H1 (cell line): ENCODE data around the gene MAGI3. TPM values are rescaled to one million over a fixed set of nuclear protein-coding genes. Genes with fewer than 3 reads are reported as not detected.

Experiments used
- ATF2 ChIP-seq: IDR thresholded peaks from 2 replicates; pipeline ENCODE4 v1.6.1; 2012; ENCODE audit warnings: low read length, inconsistent platforms
- BRCA1 ChIP-seq: IDR thresholded peaks from 2 replicates; pipeline ENCODE4 v1.6.1; 2012; ENCODE audit warnings: low read depth, low read length, improper control_type of control experiment
- CHD2 ChIP-seq: IDR thresholded peaks from 2 replicates; pipeline ENCODE4 v1.6.1; 2012; ENCODE audit warnings: low read length, improper control_type of control experiment
- EZH2 ChIP-seq: fragments of 200-600 bp; sonication (generic); IDR thresholded peaks from 2 replicates; pipeline ENCODE4 v1.7.1; 2012; ENCODE audit warnings: low read depth, mild to moderate bottlenecking, moderate library complexity, low read length, inconsistent platforms; ENCODE audit not compliant: severe bottlenecking
- FOSL1 ChIP-seq: IDR thresholded peaks from 2 replicates; pipeline ENCODE4 v1.6.1; 2011; ENCODE audit warnings: mild to moderate bottlenecking, low read depth, low read length, moderate library complexity; ENCODE audit not compliant: insufficient read depth
- GABPA ChIP-seq: IDR thresholded peaks from 2 replicates; pipeline ENCODE4 v1.6.1; 2011; ENCODE audit warnings: mild to moderate bottlenecking, low read length, moderate library complexity, borderline replicate concordance; ENCODE audit not compliant: insufficient read depth
- HDAC6 ChIP-seq: IDR thresholded peaks from one replicate; pipeline ENCODE4 v1.7.1; 2012; ENCODE audit warnings: low read depth, mild to moderate bottlenecking, inconsistent platforms, low read length, moderate library complexity
- JUN ChIP-seq: IDR thresholded peaks from 2 replicates; pipeline ENCODE4 v1.6.1; 2011; ENCODE audit warnings: low read depth, mild to moderate bottlenecking, improper control_type of control experiment, low read length
- JUND ChIP-seq: IDR thresholded peaks from 2 replicates; pipeline ENCODE4 v1.6.1; 2011; ENCODE audit warnings: mild to moderate bottlenecking, improper control_type of control experiment, low read length
- KDM4A ChIP-seq: IDR thresholded peaks from one replicate; pipeline ENCODE4 v1.7.1; 2012; ENCODE audit warnings: low read depth, mild to moderate bottlenecking, moderate library complexity, low read length, inconsistent platforms; ENCODE audit not compliant: severe bottlenecking
- MAFK ChIP-seq: IDR thresholded peaks from 2 replicates; pipeline ENCODE4 v1.6.1; 2012; ENCODE audit warnings: low read depth, mild to moderate bottlenecking, improper control_type of control experiment, low read length
- POLR2AphosphoS5 ChIP-seq: IDR thresholded peaks from 2 replicates; pipeline ENCODE4 v1.6.1; 2011; ENCODE audit warnings: low read depth, low read length
- POU5F1 ChIP-seq: IDR thresholded peaks from 2 replicates; pipeline ENCODE4 v1.6.1; 2011; ENCODE audit warnings: low read depth, mild to moderate bottlenecking, low read length, moderate library complexity
- RAD21 ChIP-seq, 2 experiments: IDR thresholded peaks in 1 of 2; conservative IDR thresholded peaks in 1 of 2; 2 replicates each; pipeline ENCODE4 v1.6.1; 2011; ENCODE audit warnings: low read depth in 2 of 2, low read length in 2 of 2, improper control_type of control experiment in 1 of 2, inconsistent platforms in 1 of 2, mild to moderate bottlenecking in 1 of 2, moderate library complexity in 1 of 2
- RFX5 ChIP-seq: IDR thresholded peaks from 2 replicates; pipeline ENCODE4 v1.6.1; 2011; ENCODE audit warnings: low read depth, low read length, improper control_type of control experiment, borderline replicate concordance
- SIX5 ChIP-seq: IDR thresholded peaks from 2 replicates; pipeline ENCODE4 v1.6.1; 2011; ENCODE audit warnings: mild to moderate bottlenecking, low read depth, low read length
- SP2 ChIP-seq: IDR thresholded peaks from 2 replicates; pipeline ENCODE4 v1.6.1; 2012; ENCODE audit warnings: mild to moderate bottlenecking, low read length, inconsistent platforms
- SUZ12 ChIP-seq: fragments of 200-600 bp; sonication (generic); IDR thresholded peaks from 2 replicates; pipeline ENCODE4 v1.6.1; 2012; ENCODE audit warnings: mild to moderate bottlenecking, inconsistent platforms, low read length, moderate library complexity, mixed read lengths
- TAF7 ChIP-seq: optimal IDR thresholded peaks from 2 replicates; pipeline ENCODE3; 2011; ENCODE audit warnings: low read depth, mild to moderate bottlenecking, inconsistent platforms, low read length, moderate library complexity, borderline replicate concordance
- YY1 ChIP-seq: IDR thresholded peaks from 2 replicates; pipeline ENCODE4 v1.6.1; 2011; ENCODE audit warnings: low read depth, mild to moderate bottlenecking, low read length
- ZNF274 ChIP-seq: IDR thresholded peaks from 2 replicates; pipeline ENCODE4 v1.7.0; 2012; ENCODE audit warnings: low read length, borderline replicate concordance; ENCODE audit errors: extremely low read depth
- polyA plus RNA-seq, 7 experiments: library from polyadenylated mRNA; depleted of rRNA in 3 of 7; stranded (reverse) in 5 of 7; unstranded in 2 of 7; fragments of >200 nt in 5 of 7; fragments of 200-250 nt in 2 of 7; gene quantifications; 1 replicate in 5 of 7; 2 replicates in 1 of 7; 4 replicates in 1 of 7; pipeline versions ENCODE4 v1.2.1 to v1.2.3, GENCODE V29; 2011 to 2013; ENCODE audit warnings: missing spikeins in 2 of 7, mixed read lengths in 2 of 7
- total RNA-seq: library from RNA; stranded (reverse); fragmentation: NEBNext Ultra II Directional; extraction: Animal tissue kit (Norgen Biotek cat#: 25700); gene quantifications from 2 replicates; pipeline ENCODE4 v1.2.1, GENCODE V29; 2021
- TF ChIP-seq, protein P1 (sequence below): IDR thresholded peaks from 2 replicates; pipeline ENCODE4 v1.6.1; 2012; ENCODE audit warnings: inconsistent platforms

Gene MAGI3
- total and polyA plus RNA-seq, 2 of the 8 experiments (the other 6 are each of a cell fraction or from before 2014, with no cell fraction given), result 2.3 to 7.8 TPM

DNA sequence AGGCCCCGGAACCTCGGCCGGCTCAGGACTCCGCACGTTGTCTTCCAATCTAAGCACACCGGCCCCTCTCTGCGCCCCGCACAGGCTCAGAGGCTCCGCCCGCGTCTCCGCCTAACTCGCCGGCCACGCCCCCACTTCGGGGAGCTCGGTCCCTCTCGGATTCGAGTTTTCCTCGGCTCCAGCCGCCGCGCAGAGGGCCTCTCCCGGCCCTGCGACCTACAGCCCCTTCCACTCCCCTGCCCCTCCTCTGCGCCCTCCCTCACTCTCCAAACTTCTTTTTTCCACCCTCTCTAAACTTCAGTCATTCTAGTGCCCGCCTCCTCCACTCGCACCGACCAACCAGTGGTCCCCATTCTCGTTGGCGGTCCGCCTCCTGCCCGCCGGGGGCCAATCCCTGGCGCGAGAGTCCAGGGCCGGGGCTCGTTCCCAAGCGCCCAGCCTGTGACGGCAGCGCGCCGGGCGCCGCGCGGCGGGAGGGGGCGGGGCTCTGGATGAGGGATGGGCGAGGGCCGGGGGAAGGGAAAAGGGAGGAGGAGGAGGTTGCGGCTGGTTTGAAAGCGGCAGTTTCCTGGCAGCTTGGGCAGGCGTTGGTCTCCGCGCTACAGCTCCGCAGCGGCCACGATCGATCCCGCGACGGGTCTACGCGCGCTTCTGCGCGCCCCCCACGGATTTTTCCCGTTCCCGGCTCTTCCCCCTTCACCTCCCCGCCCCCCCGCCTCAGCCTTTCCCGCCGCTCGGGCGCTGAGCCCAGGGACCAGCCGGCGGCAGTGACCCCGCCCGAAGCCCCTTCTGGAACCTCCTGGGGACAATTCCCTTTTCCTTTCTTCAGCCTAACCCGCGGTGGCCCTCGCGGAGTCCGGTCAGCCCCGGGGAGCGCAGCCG, at the start of gene MAGI3 (continued):
- TF ChIP-seq SUZ12 (no peak), BRCA1 (no peak), RAD21 (IDR thresholded peaks at IDR 0.05 in 1 of 2, conservative IDR thresholded peaks at IDR 0.05 in 1 of 2; ENCODE audit: low read depth in 2 of 2, low read length in 2 of 2) (0 out of 4 replicates have a peak, but pooled peaks of 1 of the 2 experiments have one; percentile 1), SP2 (peak; percentile 76), JUN (no peak), ZNF274 (no peak), CHD2 (peak; percentile 84), HDAC6 (no peak), FOSL1 (no peak), POLR2AphosphoS5 (peak; percentile 69), YY1 (no peak), POU5F1 (no peak), TAF7 (peak; percentile 51), GABPA (no peak), ATF2 (no peak), KDM4A (peak; percentile 60), RFX5 (no peak), JUND (no peak), EZH2 (no peak), MAFK (no peak), SIX5 (no peak)
- TF ChIP-seq, protein P1, sequence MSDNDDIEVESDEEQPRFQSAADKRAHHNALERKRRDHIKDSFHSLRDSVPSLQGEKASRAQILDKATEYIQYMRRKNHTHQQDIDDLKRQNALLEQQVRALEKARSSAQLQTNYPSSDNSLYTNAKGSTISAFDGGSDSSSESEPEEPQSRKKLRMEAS, result no peak
